NCI-H2196 (cell line): ENCODE data around the gene SAMD11.

Experiments
- DNase-seq: peaks from one replicate; lab custom pipeline; 2025; ENCODE audit not compliant: unreplicated experiment; lab: John Stamatoyannopoulos, UW

SAMD11 gene

GRCh38 chr1:904310-904950 is 19.3 kb upstream of the SAMD11 start:
- peak; percentile 85 for DNase-seq

GRCh38 chr1:905071-905749 is 18.5 kb upstream of the SAMD11 start:
- DNase-seq: no peak

GRCh38 chr1:905811-906599 is 17.7 kb upstream of the SAMD11 start:
- DNase-seq: no peak

- no peak for DNase-seq
These were observed 16.9 kb upstream of the SAMD11 start for GRCh38 chr1:906600-907420.

- DNase-seq: no peak
These were observed 15.9 kb upstream of the SAMD11 start for GRCh38 chr1:907611-908451.

- no peak for DNase-seq
These were observed 15.1 kb upstream of the SAMD11 start for GRCh38 chr1:908661-909060.

GRCh38 chr1:909861-910310 is 13.8 kb upstream of the SAMD11 start:
- no peak for DNase-seq

GRCh38 chr1:910311-910880 is 13.3 kb upstream of the SAMD11 start:
- DNase-seq: no peak

- DNase-seq: peak; percentile 22
These were observed 12.6 kb upstream of the SAMD11 start for GRCh38 chr1:910881-911721.

- no peak for DNase-seq
These were observed 11.6 kb upstream of the SAMD11 start for GRCh38 chr1:911875-912739.

- DNase-seq: no peak
These were observed 10.9 kb upstream of the SAMD11 start for GRCh38 chr1:912740-913301.

- DNase-seq: no peak
These were observed 10.1 kb upstream of the SAMD11 start for GRCh38 chr1:913491-914130.

GRCh38 chr1:914131-914890 is 9.4 kb upstream of the SAMD11 start:
- no peak for DNase-seq

- no peak for DNase-seq
These were observed 8.8 kb upstream of the SAMD11 start for GRCh38 chr1:914891-915280.

- no peak for DNase-seq
These were observed 8.2 kb upstream of the SAMD11 start for GRCh38 chr1:915295-916172.
